Measurements from ENCODE around the gene ZNF366.

ZNF366 gene

GRCh38 chr5:72539038-72539437, 31.8 kb upstream of the ZNF366 start:
- CTCF ChIA-PET, result interaction anchor here (1.0 to 2.1 kb wide), 3 partner anchors 13 to 173 kb away, joined by 3 to 9 read pairs (median 3); no protein-coding TSS in a partner anchor
- no peak for TF ChIP-seq CTCF (IDR thresholded peaks at IDR 0.05; ENCODE audit: control extremely low read depth, extremely low read depth, low read depth, missing control alignments)
- DNase-seq (ENCODE audit: extremely low spot score), result no peak
- POLR2A ChIA-PET, result no interaction called here

- DNase-seq (ENCODE audit: extremely low spot score), result no peak
- no peak for TF ChIP-seq CTCF (IDR thresholded peaks at IDR 0.05; ENCODE audit: control extremely low read depth, extremely low read depth, low read depth, missing control alignments)
- CTCF ChIA-PET, result interaction anchor here (1.0 to 2.1 kb wide), 6 partner anchors 13 to 754 kb away, joined by 3 to 9 read pairs (median 4); no protein-coding TSS in a partner anchor
- POLR2A ChIA-PET, result no interaction called here
Measured at GRCh38 chr5:72537166-72537565, 30.0 kb upstream of the ZNF366 start.

- POLR2A ChIA-PET, result no interaction called here
Measured at GRCh38 chr5:72531496-72532190, 24.4 kb upstream of the ZNF366 start.

GRCh38 chr5:72530196-72530595, 23.0 kb upstream of the ZNF366 start:
- DNase-seq (ENCODE audit: extremely low spot score), result no peak
- ChIA-PET POLR2A (no interaction called here), CTCF (interaction anchor here (2.0 kb wide), 1 partner anchor 164 kb away, joined by 7 read pairs; no protein-coding TSS in a partner anchor)
- TF ChIP-seq CTCF (IDR thresholded peaks at IDR 0.05; ENCODE audit: control extremely low read depth, extremely low read depth, low read depth, missing control alignments), result no peak

More at GRCh38 chr5:72531496-72532190, 24.4 kb upstream of the ZNF366 start:
- no peak for DNase-seq (ENCODE audit: extremely low spot score)
- CTCF ChIA-PET, result interaction anchor here (1.0 kb wide), 1 partner anchor 8 kb away, joined by 3 read pairs; no protein-coding TSS in a partner anchor
- TF ChIP-seq CTCF (IDR thresholded peaks at IDR 0.05; ENCODE audit: control extremely low read depth, extremely low read depth, low read depth, missing control alignments), result no peak

- TF ChIP-seq CTCF (IDR thresholded peaks at IDR 0.05; ENCODE audit: control extremely low read depth, extremely low read depth, low read depth, missing control alignments), result no peak
- no peak for DNase-seq (ENCODE audit: extremely low spot score)
- ChIA-PET CTCF (interaction anchor here (2.0 kb wide), 1 partner anchor 163 kb away, joined by 7 read pairs; no protein-coding TSS in a partner anchor), POLR2A (no interaction called here)
Measured at GRCh38 chr5:72529383-72529782, 22.2 kb upstream of the ZNF366 start.

GRCh38 chr5:72525816-72526215, 18.6 kb upstream of the ZNF366 start:
- POLR2A ChIA-PET, result no interaction called here
- no peak for DNase-seq (ENCODE audit: extremely low spot score)
- CTCF ChIA-PET, result interaction anchor here (0.8 to 6.7 kb wide), 5 partner anchors 12 to 169 kb away, joined by 3 to 154 read pairs (median 3); no protein-coding TSS in a partner anchor
- TF ChIP-seq CTCF (IDR thresholded peaks at IDR 0.05; ENCODE audit: control extremely low read depth, extremely low read depth, low read depth, missing control alignments), result no peak

Data from GM10248 (cell line).